AG09319 (cell line): ENCODE measurements around the gene KCNIP4.
A peak's percentile ranks its signal among the peaks of the same experiment; 100 is the strongest.

Experiments used
- DNase-seq: peaks from one replicate; pipeline ENCODE4 v3.0.0-alpha.2; 2010; ENCODE audit warnings: low read depth; ENCODE audit errors: extremely low read depth
- CTCF ChIP-seq: IDR thresholded peaks from 2 replicates; pipeline ENCODE4 v1.5.1; 2011; ENCODE audit warnings: low read depth, mild to moderate bottlenecking, inconsistent platforms, low read length, moderate library complexity

KCNIP4 gene

GRCh38 chr4:20860878-20861277 is 1087.7 kb downstream of the KCNIP4 start:
- TF ChIP-seq CTCF: no peak
- DNase-seq: no peak

DNA sequence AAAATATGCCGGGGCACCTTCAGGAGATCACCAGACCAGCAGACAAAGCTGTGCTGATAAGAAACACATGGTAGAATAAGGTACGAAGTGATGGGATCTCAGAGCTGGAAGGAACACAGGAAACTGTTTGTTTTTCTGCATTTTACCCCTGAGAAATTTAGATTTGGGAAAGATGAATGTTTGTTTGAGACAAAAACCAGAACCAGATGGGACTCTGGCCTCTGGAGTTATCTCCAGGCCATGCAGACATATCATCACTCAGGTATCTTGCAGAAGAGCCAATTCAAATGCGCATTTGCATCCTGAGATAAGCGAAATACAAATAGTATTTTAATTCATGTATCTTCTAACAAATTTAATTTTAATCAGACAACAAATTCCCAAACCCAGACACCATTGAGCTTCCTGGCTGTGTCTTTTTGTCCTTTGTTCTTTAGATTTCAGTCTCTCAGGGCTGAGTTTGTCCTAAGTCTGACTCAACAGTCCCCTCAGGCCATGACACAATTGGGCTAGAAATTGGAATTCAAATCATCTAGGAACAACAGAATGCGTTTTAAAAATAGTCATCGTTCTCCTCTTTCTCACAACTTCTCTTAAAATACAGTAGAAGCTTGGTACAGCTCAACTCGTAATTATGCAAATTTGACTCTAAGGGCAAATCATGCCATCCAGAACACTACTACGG is 1089.3 kb downstream of the KCNIP4 start:
- DNase-seq: no peak
- no peak for TF ChIP-seq CTCF

- no peak for DNase-seq
- no peak for TF ChIP-seq CTCF
Observed at GRCh38 chr4:20857081-20857480, 1091.5 kb downstream of the KCNIP4 start.

DNA sequence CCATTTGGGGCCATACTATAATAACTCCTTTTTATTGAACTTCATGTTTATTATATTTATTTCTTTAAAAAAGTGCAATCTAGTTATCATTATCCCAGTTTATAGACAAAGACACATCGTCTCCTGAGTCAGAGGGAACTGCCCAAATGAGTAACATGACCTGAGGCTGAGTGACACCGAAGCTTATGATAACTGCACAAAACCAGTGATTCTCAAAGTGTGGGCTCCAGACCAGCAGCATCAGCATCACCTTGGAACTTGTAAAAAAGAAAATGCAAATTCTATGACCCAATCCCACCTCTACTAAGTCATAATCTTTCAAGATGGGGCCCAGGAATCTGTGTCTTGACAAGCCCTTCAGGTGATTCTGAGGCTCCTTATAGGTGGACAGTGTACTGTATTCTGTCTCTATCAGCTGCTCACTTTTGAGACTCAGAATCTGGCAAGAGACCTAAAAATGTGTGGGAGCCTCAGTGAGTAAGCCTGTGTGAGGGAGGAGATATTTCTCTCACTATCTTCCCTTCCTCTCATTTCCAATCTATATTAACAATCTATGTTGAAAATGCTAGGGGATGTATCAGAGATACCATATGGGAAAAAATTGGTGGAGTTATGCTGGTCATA is 1101.3 kb downstream of the KCNIP4 start:
- no peak for TF ChIP-seq CTCF

GRCh38 chr4:20844311-20844710 is 1104.3 kb downstream of the KCNIP4 start:
- TF ChIP-seq CTCF: no peak
- no peak for DNase-seq

More for the DNA sequence above, 1101.3 kb downstream of the KCNIP4 start:
- DNase-seq: no peak

- no peak for TF ChIP-seq CTCF
- no peak for DNase-seq
Observed at GRCh38 chr4:20840648-20841190, 1107.9 kb downstream of the KCNIP4 start.

DNA sequence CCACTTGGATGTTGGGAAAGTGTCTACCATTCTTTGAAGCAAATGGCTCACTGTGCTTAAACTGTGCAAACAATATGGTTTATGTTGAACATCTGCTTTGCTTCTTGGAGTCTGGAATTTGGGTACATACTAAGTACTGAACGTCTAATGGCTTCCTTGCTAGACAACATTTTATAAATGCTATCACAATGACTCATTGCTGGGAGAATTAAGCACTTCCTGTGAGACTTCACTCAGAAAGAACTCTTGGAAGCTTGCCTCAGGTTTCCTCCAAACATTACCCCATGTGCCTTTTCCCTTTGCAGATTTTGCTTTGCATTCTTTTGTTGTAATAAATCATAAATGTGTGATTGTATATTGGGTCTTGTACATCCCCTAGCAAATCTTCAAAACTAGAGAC is 1108.6 kb downstream of the KCNIP4 start:
- DNase-seq: peak; percentile 8
- no peak for TF ChIP-seq CTCF
